Ishikawa (cell line): ENCODE measurements around the gene GHRHR.

Experiments
- CEBPB ChIP-seq: IDR thresholded peaks from 2 replicates; pipeline ENCODE4 v1.6.1; 2012
- CREB1 ChIP-seq: IDR thresholded peaks from 2 replicates; pipeline ENCODE4 v1.6.1; 2012; ENCODE audit warnings: low read depth
- EGR1 ChIP-seq: IDR thresholded peaks from 2 replicates; pipeline ENCODE4 v1.6.1; 2012
- EP300 ChIP-seq: IDR thresholded peaks from 2 replicates; pipeline ENCODE4 v1.6.1; 2012; ENCODE audit warnings: borderline replicate concordance
- FOXM1 ChIP-seq: IDR thresholded peaks from 2 replicates; pipeline ENCODE4 v1.6.1; 2012; ENCODE audit warnings: low read depth, borderline replicate concordance
- MAX ChIP-seq: IDR thresholded peaks from 2 replicates; pipeline ENCODE4 v1.6.1; 2012
- NFIC ChIP-seq: IDR thresholded peaks from 2 replicates; pipeline ENCODE4 v1.6.1; 2012
- RAD21 ChIP-seq: IDR thresholded peaks from 2 replicates; pipeline ENCODE4 v1.6.1; 2012; ENCODE audit warnings: low read depth
- REST ChIP-seq: IDR thresholded peaks from 2 replicates; pipeline ENCODE4 v1.6.1; 2012; ENCODE audit warnings: low read depth, mild to moderate bottlenecking
- TAF1 ChIP-seq: IDR thresholded peaks from 2 replicates; pipeline ENCODE4 v1.6.1; 2012; ENCODE audit warnings: low read depth, mild to moderate bottlenecking
- TCF12 ChIP-seq: IDR thresholded peaks from 2 replicates; pipeline ENCODE4 v1.6.1; 2012; ENCODE audit warnings: low read depth
- TEAD4 ChIP-seq: IDR thresholded peaks from 2 replicates; pipeline ENCODE4 v1.6.1; 2012
- USF1 ChIP-seq: IDR thresholded peaks from 2 replicates; pipeline ENCODE4 v1.6.1; 2012
- YY1 ChIP-seq: IDR thresholded peaks from 2 replicates; pipeline ENCODE4 v1.6.1; 2012; ENCODE audit warnings: low read depth
- ZBTB7A ChIP-seq: IDR thresholded peaks from 2 replicates; pipeline ENCODE4 v1.6.1; 2012; ENCODE audit warnings: low read depth

The GHRHR gene

GRCh38 chr7:30917216-30917893 lies 46.4 kb upstream of the GHRHR start:
- TF ChIP-seq USF1 = no peak
- TF ChIP-seq REST = no peak
- no peak for TF ChIP-seq TAF1
- no peak for TF ChIP-seq ZBTB7A
- no peak for TF ChIP-seq YY1
- TF ChIP-seq FOXM1 = no peak
- TF ChIP-seq TCF12 = no peak
- no peak for TF ChIP-seq NFIC
- no peak for TF ChIP-seq RAD21
- no peak for TF ChIP-seq CEBPB
- no peak for TF ChIP-seq EGR1
- no peak for TF ChIP-seq TEAD4
- no peak for TF ChIP-seq MAX
- no peak for TF ChIP-seq EP300
- TF ChIP-seq CREB1 = no peak

- no peak for TF ChIP-seq RAD21
- TF ChIP-seq YY1 = no peak
These were observed 45.1 kb upstream of the GHRHR start for GRCh38 chr7:30918676-30919075.

GRCh38 chr7:30920021-30920583 lies 43.7 kb upstream of the GHRHR start:
- no peak for TF ChIP-seq RAD21
- no peak for TF ChIP-seq FOXM1
- TF ChIP-seq NFIC = no peak
- TF ChIP-seq ZBTB7A = no peak
- TF ChIP-seq CREB1 = no peak
- no peak for TF ChIP-seq EGR1
- TF ChIP-seq CEBPB = no peak
- no peak for TF ChIP-seq YY1
- TF ChIP-seq EP300 = no peak
- TF ChIP-seq TCF12 = no peak

- TF ChIP-seq ZBTB7A (no peak), TAF1 (no peak), FOXM1 (no peak), MAX (no peak), EGR1 (no peak), YY1 (no peak), TCF12 (no peak), CREB1 (no peak), USF1 (no peak), RAD21 (no peak)
These were observed 42.9 kb upstream of the GHRHR start for GRCh38 chr7:30920584-30921539.

GRCh38 chr7:30921540-30922401 lies 42.0 kb upstream of the GHRHR start:
- TF ChIP-seq FOXM1 (no peak), MAX (no peak), RAD21 (no peak)

GRCh38 chr7:30922596-30922995 lies 41.2 kb upstream of the GHRHR start:
- TF ChIP-seq MAX (no peak), ZBTB7A (no peak), CREB1 (no peak), RAD21 (no peak), CEBPB (no peak), TAF1 (no peak), REST (no peak), EGR1 (no peak)
